Measurements from ENCODE around the gene CHST14.

DNA sequence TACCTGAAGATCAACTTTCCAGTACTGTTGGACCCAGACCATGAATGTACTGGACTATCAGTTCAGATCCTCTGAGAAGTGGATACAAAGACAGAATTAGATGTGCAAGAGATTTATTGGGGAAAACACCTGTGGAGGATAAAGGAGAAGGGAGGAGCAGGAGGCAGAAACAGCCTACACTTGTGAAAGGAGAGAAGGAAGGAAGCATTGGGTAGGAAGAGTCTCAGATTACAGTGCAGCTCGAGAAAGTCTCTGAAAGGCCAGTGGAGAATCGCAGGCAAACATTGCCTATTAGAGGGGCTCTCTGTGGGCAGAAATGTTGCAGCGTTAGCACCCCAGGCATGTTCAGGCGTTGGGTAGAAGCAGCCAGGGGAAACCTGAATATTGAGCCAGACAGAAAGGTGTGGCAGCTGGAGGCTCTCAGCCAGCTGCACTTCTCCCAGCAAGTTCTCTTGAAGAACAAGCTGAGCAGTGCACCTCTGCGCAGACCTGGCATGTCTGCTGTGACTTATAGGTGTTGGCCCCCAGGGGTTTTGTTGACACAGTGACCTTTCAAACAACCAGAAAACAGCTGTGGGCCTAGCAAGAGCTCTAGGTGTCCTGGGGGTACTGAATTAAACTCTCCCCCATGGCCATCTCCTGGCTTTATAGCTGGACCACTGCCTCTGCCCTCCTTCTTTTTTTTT, 7.0 kb downstream of the CHST14 start:
- TF ChIP-seq SPI1 (IDR thresholded peaks at IDR 0.05; ENCODE audit: low read depth, low read length) (no peak), POLR2AphosphoS5 (IDR thresholded peaks at IDR 0.05; ENCODE audit: low read depth, low read length) (no peak), POU2F2 (IDR thresholded peaks at IDR 0.05; ENCODE audit: low read depth, low read length) (no peak), POLR2A (IDR thresholded peaks at IDR 0.05; ENCODE audit: low read depth, low read length) (no peak)
